HG03135 (cell line): ENCODE data around the gene FMN2.

Source experiments
- ATAC-seq: cut with Tn5 transposase; IDR thresholded peaks from one replicate; pipeline ENCODE4 v1.9.1; 2021; ENCODE audit warnings: mild to moderate bottlenecking, moderate library complexity; ENCODE audit not compliant: unreplicated experiment

FMN2 gene

DNA sequence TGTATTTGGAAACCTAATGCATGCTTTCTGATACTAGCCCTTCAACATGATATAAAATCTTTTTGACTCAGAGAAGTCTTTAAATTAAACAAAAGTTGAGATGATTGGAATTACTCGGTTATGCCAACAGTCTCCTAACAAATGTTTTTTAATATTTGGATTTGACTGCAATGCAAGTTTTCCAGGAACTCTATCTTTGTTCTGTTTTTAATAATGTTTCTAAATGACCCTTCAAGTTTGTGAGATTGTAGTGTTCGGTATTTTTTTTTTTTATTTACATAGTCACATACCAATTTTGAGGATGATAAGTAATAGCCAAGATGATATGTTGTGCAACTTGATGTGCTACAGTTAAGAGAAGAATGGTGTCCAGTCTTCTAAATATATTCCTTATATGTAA is 258.0 kb downstream of the FMN2 start:
- no peak for ATAC-seq

GRCh38 chr1:240350910-240351331 is 259.2 kb downstream of the FMN2 start:
- ATAC-seq, result no peak

- ATAC-seq, result no peak
Observed at GRCh38 chr1:240351690-240352089, 260.0 kb downstream of the FMN2 start.

GRCh38 chr1:240352769-240353168 is 261.1 kb downstream of the FMN2 start:
- ATAC-seq, result no peak

GRCh38 chr1:240356568-240356967 is 264.9 kb downstream of the FMN2 start:
- no peak for ATAC-seq

GRCh38 chr1:240362046-240362445 is 270.4 kb downstream of the FMN2 start:
- no peak for ATAC-seq

DNA sequence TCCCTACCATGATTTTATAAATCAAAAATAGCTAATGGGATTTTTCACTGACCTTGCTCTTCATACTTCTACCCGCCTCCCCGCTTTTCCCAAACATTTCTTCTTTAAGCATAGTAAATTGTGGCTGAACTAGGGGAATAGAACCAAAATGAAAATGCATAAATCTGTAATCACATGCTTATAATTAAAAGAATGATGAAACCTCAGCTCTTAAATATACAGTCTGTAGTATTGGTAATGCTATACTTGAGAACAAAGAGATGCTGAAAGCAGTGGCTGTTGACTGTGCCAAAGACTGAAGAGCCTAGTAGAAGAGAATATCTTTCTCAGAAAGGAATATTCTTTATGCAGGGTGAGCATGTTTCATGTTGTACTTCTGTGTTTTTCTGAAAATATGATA is 271.1 kb downstream of the FMN2 start:
- ATAC-seq, result no peak

DNA sequence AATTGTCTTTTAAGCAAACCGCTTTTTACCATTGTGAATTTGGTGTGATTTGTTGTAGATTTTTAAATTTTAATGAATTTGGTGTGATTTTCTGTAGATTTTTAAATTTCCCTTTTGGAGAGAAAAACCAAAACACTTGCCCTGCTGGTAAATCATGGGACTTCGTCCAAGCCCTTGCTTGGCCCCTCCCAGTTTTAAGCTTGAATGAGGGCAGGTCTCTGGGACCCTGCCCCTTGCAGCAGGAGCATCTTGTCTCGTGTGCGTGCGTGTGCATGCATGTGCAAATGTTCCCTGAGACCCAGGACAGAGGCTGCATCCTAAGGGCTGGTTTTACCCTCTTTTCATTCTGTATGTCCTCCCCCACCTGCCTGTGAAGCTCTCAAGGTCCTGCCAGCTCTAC is 271.6 kb downstream of the FMN2 start:
- no peak for ATAC-seq

DNA sequence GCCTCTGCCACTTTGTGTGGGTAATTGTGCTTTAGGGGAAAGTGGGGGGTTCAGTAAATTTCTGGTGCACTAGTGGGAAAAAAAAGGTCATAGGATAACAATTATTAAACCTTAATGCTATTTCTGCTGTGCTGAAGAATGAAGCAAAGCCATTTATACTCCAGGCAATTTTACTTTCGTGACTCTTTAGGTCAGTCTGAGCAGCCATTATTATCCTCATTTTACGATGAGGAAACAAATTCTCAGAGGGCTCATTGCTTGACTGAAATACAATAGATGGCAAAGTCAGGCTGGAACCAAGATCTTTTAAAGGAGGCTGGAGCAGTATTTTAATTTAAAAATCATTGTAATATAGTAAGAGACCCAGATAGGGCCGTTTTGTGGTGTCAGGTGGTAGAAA is 272.2 kb downstream of the FMN2 start:
- ATAC-seq, result no peak

- no peak for ATAC-seq
Observed at GRCh38 chr1:240366636-240367035, 275.0 kb downstream of the FMN2 start.

DNA sequence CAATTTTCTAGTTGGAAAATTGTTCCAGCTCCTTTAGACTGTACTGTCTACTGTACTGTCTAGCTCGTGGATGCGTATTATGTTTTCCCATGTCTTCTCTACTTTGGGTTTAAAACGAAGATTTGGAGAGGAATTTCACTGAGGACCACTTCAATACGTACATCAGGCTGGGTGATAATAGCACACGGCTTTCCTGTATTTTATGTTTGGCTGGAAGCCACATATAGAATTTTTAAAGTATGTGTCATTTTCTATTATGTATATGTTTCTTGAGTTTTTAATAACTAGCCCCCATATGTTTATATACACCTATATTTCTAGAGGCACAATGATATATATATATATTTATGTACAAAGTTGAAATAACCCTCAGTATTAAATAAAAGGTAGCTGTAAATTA is 293.9 kb downstream of the FMN2 start:
- ATAC-seq, result no peak

DNA sequence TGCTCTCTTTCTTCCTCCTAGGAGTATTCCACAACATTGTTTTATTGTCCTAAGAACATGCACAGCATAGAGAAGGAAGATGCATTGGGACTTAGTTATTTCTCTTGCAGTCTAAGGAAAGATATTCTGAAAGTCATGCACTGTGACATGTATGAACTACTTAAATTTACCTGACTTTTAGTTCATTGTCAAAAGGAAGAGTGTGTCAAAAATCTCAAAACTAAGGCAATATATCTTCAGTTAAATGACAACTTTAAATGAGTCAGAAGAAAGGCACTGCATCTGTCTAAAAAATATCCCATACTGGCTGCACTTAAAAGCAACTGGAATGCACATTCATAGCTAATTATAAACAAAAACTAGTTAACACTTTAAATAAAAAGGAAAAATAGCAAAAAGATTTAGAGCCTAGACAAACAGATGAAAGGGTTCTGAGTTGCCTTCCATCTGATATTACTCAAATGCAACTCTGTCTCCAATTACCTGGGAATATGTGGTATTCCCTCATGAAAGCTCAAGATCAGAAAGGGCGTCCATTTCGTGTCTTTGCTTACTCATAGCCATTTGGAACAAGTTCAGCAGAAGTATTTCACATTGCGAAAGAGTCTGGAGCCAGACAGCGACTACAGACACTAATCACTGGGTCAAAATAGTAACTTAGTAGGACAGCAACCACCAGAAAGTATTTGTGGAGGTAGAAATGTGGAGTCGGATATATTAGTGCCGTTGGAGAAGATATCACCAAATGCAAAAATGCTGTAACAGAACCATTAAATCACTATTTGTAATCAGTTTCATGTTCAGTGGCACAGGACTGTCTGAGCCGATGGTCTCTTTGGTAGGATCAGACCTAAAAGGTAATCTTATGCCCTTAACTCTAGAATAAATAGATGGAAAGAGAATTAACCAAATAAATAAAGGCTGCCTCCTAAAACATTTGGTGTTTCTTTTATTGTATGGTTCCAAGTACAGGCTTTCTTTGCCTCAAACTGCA is 294.6 kb downstream of the FMN2 start:
- ATAC-seq, result no peak

DNA sequence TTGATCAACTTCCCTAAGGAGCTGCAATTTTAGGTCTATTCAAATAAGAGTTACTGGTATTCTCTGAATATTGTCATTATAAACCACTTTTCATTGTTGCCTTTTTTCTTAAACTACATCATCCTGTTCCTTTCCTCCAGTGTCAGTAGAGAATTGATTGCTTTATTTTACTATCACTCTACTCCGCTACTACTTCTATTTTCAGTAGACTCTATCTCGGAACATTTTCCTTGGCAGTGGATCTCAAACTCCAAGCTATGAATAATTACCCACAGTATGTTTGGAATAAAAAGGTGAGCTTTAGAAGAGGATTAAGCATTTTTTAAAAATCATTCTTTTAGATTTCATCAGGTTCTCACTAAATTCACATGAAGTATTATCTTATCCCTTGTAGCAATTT is 295.4 kb downstream of the FMN2 start:
- no peak for ATAC-seq

GRCh38 chr1:240391660-240392260 is 300.1 kb downstream of the FMN2 start:
- no peak for ATAC-seq

DNA sequence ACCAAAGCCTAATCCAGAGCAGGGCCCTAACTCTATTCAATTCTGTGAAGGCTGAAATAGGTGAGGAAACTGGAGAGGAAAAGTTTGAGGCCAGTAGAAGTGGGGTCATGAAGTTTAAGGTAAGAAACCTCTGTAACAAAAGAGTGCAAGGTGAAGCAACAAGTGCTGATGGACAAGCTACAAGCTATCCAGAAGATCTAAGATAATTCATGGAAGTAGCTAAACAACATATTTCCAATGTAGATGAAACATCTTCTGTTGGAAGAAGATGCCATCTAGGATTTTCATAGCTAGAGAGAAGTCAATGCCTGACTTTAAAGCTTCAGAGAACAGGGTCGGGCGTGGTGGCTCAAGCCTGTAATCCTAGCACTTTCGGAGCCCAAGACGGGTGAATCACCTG is 302.7 kb downstream of the FMN2 start:
- no peak for ATAC-seq

DNA sequence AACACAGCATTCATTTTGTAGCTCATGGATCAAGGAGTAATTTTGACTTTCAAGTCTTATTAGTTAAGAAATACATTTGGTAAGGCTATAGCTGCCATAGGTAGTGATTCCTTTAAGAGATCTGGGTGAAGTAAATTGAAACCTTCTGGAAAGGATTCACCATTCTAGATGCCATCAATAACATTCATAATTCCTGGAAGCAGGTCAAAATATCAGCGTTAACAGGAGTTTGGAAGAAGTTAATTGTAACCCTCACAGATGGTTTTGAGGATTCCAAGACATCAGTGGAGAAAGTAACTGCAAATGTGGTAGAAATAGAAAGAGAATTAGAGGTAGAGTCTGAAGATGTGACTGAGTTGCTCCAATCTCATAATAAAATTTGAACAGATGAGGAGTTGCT is 303.7 kb downstream of the FMN2 start:
- no peak for ATAC-seq

DNA sequence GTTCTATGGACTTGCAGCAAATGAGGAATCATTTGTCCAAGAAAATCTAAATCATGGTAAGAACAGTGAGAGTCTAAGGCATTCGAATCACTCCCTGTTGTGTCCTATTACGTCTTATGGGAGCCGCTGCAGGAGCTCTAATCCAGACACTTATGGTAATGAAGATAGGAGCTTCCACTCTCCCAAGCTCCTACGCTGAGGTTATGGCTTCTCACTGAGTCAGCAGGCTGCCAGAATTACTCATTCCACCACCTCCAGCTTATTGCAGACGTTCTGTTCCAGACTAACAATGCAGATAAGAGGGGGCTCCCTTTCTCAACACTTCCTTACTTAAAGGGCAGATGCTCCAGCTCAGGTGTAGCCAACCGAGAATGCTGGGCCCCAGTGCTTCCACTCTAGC is 307.7 kb downstream of the FMN2 start:
- no peak for ATAC-seq

GRCh38 chr1:240401731-240402130 is 310.0 kb downstream of the FMN2 start:
- ATAC-seq, result no peak

DNA sequence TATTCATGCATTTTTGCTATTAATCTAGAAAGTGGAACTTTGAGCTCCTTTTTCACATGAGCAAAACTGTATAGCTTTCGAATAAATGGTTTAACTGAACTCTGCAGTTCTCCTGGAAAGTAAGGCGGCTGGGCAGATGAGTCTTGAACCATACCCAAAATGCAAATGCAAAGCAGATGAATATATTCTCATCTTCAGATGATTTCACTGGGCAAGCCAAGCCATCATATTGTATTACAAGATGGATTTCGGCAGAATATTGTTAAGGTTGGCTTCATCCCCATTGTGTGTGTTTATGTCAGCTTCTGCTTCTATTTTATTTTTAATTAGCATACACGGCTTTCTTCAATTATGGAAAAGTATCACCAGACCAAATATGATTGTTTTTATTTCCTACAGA is 310.6 kb downstream of the FMN2 start:
- no peak for ATAC-seq

GRCh38 chr1:240404286-240404685 is 312.6 kb downstream of the FMN2 start:
- ATAC-seq, result no peak

- no peak for ATAC-seq
Observed at GRCh38 chr1:240405751-240406150, 314.1 kb downstream of the FMN2 start.

DNA sequence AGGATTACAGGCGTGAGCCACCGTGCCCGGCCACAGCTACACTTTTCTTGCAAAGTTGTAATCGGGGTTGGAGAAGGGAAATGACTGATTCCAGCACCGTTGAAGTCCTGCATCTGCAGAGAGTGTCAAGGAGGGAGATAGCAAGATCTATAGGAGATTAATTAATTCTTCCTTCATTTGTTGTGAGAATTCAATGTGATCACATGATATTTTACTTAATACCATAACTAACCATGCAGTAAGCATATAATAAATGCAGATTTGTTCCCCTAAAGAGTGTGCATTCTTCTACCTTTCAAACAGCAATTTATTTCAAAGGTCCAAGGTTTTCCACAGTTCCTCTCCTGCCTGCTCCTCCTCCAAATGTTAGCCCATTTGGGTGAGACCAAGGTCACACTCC is 315.7 kb downstream of the FMN2 start:
- ATAC-seq, result no peak
